Measurements from ENCODE around the gene ATPAF2. TPM values are rescaled to one million over a fixed set of nuclear protein-coding genes. Genes with fewer than 3 reads are reported as not detected.
A peak's percentile ranks its signal among the peaks of the same experiment; 100 is the strongest.

Gene ATPAF2
- total and polyA plus RNA-seq, 10 of the 15 experiments (the other 5 are each of a cell fraction or from before 2014, with no cell fraction given), result 6.5 to 33.0 (median 26.5) TPM

- TF ChIP-seq FOS (IDR thresholded peaks at IDR 0.05; ENCODE audit: borderline replicate concordance, extremely low read depth, insufficient read length) (no peak), PAX5 (IDR thresholded peaks at IDR 0.05; ENCODE audit: borderline replicate concordance, low read depth, low read length) (peak; percentile 67; the same call in 1 of the 2 replicates), EZH2 (IDR thresholded peaks at IDR 0.05; ENCODE audit: borderline replicate concordance, control insufficient read depth, low read depth, low read length) (no peak), USF1 (IDR thresholded peaks at IDR 0.05; ENCODE audit: borderline replicate concordance, extremely low read length, insufficient read depth, low read depth, low read length) (no peak), SMAD1 (IDR thresholded peaks at IDR 0.05; ENCODE audit: low read depth, partially characterized antibody) (no peak), ESRRA (IDR thresholded peaks at IDR 0.05; ENCODE audit: low read length) (peak; percentile 74; the same call in 1 of the 2 replicates), HDAC2 (IDR thresholded peaks at IDR 0.05) (no peak), MLLT1 (IDR thresholded peaks at IDR 0.05) (peak; percentile 68; the same call in 1 of the 2 replicates), STAT3 (IDR thresholded peaks at IDR 0.05; ENCODE audit: low read depth, low read length) (no peak), BRCA1 (IDR thresholded peaks at IDR 0.05; ENCODE audit: low read depth, low read length) (0 out of 2 replicates have a peak, but pooled peaks have one; percentile 6), KDM1A (IDR thresholded peaks at IDR 0.05; ENCODE audit: borderline replicate concordance) (no peak), ZSCAN29 (IDR thresholded peaks at IDR 0.05) (peak; percentile 56; the same call in 1 of the 2 replicates), SMARCA5 (IDR thresholded peaks at IDR 0.05) (peak; percentile 97), EP300 (IDR thresholded peaks at IDR 0.05; ENCODE audit: borderline replicate concordance in 1 of 2, control insufficient read depth in 1 of 2, low read depth in 2 of 2, low read length in 2 of 2) (no peak), HCFC1 (IDR thresholded peaks at IDR 0.05; ENCODE audit: low read length) (peak; percentile 85), ZNF384 (IDR thresholded peaks at IDR 0.05; ENCODE audit: borderline replicate concordance, low read depth, low read length) (0 out of 2 replicates have a peak, but pooled peaks have one; percentile 24), SUZ12 (IDR thresholded peaks at IDR 0.05; ENCODE audit: unreplicated experiment) (no peak)
- TF ChIP-seq, protein P1, sequence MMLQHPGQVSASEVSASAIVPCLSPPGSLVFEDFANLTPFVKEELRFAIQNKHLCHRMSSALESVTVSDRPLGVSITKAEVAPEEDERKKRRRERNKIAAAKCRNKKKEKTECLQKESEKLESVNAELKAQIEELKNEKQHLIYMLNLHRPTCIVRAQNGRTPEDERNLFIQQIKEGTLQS (IDR thresholded peaks at IDR 0.05; ENCODE audit: borderline replicate concordance, extremely low read depth, low read depth, low read length), result no peak
- TF ChIP-seq, protein P2, sequence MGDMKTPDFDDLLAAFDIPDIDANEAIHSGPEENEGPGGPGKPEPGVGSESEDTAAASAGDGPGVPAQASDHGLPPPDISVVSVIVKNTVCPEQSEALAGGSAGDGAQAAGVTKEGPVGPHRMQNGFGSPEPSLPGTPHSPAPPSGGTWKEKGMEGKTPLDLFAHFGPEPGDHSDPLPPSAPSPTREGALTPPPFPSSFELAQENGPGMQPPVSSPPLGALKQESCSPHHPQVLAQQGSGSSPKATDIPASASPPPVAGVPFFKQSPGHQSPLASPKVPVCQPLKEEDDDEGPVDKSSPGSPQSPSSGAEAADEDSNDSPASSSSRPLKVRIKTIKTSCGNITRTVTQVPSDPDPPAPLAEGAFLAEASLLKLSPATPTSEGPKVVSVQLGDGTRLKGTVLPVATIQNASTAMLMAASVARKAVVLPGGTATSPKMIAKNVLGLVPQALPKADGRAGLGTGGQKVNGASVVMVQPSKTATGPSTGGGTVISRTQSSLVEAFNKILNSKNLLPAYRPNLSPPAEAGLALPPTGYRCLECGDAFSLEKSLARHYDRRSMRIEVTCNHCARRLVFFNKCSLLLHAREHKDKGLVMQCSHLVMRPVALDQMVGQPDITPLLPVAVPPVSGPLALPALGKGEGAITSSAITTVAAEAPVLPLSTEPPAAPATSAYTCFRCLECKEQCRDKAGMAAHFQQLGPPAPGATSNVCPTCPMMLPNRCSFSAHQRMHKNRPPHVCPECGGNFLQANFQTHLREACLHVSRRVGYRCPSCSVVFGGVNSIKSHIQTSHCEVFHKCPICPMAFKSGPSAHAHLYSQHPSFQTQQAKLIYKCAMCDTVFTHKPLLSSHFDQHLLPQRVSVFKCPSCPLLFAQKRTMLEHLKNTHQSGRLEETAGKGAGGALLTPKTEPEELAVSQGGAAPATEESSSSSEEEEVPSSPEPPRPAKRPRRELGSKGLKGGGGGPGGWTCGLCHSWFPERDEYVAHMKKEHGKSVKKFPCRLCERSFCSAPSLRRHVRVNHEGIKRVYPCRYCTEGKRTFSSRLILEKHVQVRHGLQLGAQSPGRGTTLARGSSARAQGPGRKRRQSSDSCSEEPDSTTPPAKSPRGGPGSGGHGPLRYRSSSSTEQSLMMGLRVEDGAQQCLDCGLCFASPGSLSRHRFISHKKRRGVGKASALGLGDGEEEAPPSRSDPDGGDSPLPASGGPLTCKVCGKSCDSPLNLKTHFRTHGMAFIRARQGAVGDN (IDR thresholded peaks at IDR 0.05), result peak; percentile 86
- TF ChIP-seq, protein P3, sequence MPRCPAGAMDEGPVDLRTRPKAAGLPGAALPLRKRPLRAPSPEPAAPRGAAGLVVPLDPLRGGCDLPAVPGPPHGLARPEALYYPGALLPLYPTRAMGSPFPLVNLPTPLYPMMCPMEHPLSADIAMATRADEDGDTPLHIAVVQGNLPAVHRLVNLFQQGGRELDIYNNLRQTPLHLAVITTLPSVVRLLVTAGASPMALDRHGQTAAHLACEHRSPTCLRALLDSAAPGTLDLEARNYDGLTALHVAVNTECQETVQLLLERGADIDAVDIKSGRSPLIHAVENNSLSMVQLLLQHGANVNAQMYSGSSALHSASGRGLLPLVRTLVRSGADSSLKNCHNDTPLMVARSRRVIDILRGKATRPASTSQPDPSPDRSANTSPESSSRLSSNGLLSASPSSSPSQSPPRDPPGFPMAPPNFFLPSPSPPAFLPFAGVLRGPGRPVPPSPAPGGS (IDR thresholded peaks at IDR 0.05; ENCODE audit: borderline replicate concordance, insufficient read depth, low read depth, low read length, poor library complexity, severe bottlenecking), result no peak
These were observed 48.9 kb upstream of the ATPAF2 start, which contains the start of gene DRG2 (continued) for GRCh38 chr17:18087610-18088491.
